ENCODE results near the gene GNAQ. TPM values are rescaled to one million over a fixed set of nuclear protein-coding genes. Genes with fewer than 3 reads are reported as not detected.

The GNAQ gene
- polyA plus RNA-seq, 2 of the 4 experiments (the other 2 are of a cell fraction) = 17.9 to 60.0 TPM

DNA sequence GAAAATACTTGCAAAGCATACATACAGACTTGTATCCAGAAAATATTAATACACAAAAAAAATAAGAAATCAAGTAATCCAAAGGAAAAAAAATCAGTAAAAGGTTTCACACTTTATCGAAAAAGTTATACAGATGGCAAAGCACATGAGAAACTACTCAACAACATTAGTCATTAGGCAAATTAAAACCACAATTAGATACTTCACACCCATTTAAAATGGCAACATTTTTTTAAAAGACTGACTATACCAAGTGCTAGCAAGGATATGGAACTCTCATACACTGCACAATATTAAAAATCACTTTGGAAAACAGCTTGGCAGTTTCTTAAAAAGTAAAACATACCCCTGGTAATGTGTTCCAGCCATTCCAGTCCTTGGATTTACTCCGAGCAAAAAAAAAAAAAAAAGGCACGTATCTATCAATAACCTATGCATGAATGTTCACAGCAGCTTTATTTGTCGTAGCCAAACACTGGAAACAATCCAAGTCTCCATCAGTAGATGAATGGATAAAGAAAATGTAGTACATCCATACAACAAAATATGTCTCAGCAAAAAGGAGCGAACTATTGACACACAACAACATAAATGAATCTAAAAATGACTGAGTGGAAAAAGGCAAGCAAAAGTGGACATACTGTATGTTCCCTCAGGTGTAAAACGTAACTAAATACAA lies 66.0 kb downstream of the GNAQ start:
- DNase-seq (ENCODE audit: low read depth in 1 of 2, low spot score in 1 of 2) (no peak), ATAC-seq (no peak), FAIRE-seq (no peak)
- H3K4me1 ChIP-seq = peaks cover 18% of the 10 kb centered on the region
- H3K4me2 ChIP-seq = no peak overlapping the region
- 81% methylated on average over 6 of the region's 6 CpGs for WGBS (ENCODE audit: missing lambda C conversion rate)
- TF ChIP-seq CBX2 (IDR thresholded peaks at IDR 0.05; ENCODE audit: borderline replicate concordance, low read depth) = no peak
- TF ChIP-seq HOXB13 (CRISPR knock-in tag; IDR thresholded peaks at IDR 0.05; ENCODE audit: low read depth) = no peak
- no peak for TF ChIP-seq HOXA7 (CRISPR knock-in tag; IDR thresholded peaks at IDR 0.05)
- no peak for TF ChIP-seq RNF2 (IDR thresholded peaks at IDR 0.05; ENCODE audit: borderline replicate concordance, low read depth)
- no peak for TF ChIP-seq TP53 (CRISPR knock-in tag; IDR thresholded peaks at IDR 0.05)
- TF ChIP-seq, protein P1, sequence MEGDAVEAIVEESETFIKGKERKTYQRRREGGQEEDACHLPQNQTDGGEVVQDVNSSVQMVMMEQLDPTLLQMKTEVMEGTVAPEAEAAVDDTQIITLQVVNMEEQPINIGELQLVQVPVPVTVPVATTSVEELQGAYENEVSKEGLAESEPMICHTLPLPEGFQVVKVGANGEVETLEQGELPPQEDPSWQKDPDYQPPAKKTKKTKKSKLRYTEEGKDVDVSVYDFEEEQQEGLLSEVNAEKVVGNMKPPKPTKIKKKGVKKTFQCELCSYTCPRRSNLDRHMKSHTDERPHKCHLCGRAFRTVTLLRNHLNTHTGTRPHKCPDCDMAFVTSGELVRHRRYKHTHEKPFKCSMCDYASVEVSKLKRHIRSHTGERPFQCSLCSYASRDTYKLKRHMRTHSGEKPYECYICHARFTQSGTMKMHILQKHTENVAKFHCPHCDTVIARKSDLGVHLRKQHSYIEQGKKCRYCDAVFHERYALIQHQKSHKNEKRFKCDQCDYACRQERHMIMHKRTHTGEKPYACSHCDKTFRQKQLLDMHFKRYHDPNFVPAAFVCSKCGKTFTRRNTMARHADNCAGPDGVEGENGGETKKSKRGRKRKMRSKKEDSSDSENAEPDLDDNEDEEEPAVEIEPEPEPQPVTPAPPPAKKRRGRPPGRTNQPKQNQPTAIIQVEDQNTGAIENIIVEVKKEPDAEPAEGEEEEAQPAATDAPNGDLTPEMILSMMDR (IDR thresholded peaks at IDR 0.05) = no peak
- no peak for TF ChIP-seq POLR2A (IDR thresholded peaks at IDR 0.05; ENCODE audit: low read length)
- no peak for TF ChIP-seq KDM5A (IDR thresholded peaks at IDR 0.05)
- TF ChIP-seq NFE2L2 (conservative IDR thresholded peaks at IDR 0.05; ENCODE audit: low read length) = no peak
- no peak for TF ChIP-seq RFX5 (IDR thresholded peaks at IDR 0.05)
- no peak for TF ChIP-seq KDM1A (IDR thresholded peaks at IDR 0.05; ENCODE audit: low read depth)
- no peak for TF ChIP-seq ESRRA (IDR thresholded peaks at IDR 0.05; ENCODE audit: borderline replicate concordance, low read length)
- no peak for TF ChIP-seq ZFP36 (IDR thresholded peaks at IDR 0.05; ENCODE audit: borderline replicate concordance, partially characterized antibody)
- no peak for TF ChIP-seq RAD21 (conservative IDR thresholded peaks at IDR 0.05 in 1 of 2, IDR thresholded peaks at IDR 0.05 in 1 of 2)
- no peak for TF ChIP-seq FOSB (CRISPR knock-in tag; IDR thresholded peaks at IDR 0.05)
- no peak for TF ChIP-seq CHD4 (IDR thresholded peaks at IDR 0.05; ENCODE audit: borderline replicate concordance)
- no peak for TF ChIP-seq EP300 (IDR thresholded peaks at IDR 0.05)
- TF ChIP-seq HOXB5 (CRISPR knock-in tag; IDR thresholded peaks at IDR 0.05) = no peak
- no peak for TF ChIP-seq BHLHE40 (IDR thresholded peaks at IDR 0.05; ENCODE audit: low read depth, low read length)
- no peak overlapping the region for H3K27ac ChIP-seq
- ChIA-PET POLR2A (no interaction called here), CTCF (interaction anchor here (1.4 kb wide), 1 partner anchor 12 kb away, joined by 3 read pairs; no protein-coding TSS in a partner anchor)
- no peak overlapping the region for H3K4me3 ChIP-seq
- H3K9me3 ChIP-seq = no peaks in the 10 kb centered on the region

DNA sequence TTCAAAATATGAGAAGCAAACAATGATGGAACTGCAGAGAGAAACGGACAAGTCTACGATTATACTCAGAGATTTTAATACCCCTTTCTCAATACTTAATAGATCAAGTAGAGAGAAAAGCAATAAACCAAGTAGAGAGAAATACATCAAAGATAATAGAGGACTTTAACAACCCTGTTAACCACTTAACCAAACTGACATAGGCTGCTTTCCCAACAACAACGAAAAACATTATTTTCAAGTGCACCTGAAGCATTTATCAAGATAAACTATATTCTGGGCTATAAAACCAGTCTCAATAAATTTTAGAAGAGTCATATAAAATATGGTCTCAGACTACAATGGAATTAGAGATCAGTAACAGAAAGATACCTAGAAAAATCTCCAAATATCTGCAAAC lies 67.4 kb downstream of the GNAQ start:
- 31% methylated on average over 3 of the region's 3 CpGs for WGBS (ENCODE audit: missing lambda C conversion rate)
- Histone ChIP-seq H3K9me3 (no peaks in the 10 kb centered on the region), H3K4me2 (no peak overlapping the region), H3K27ac (no peak overlapping the region), H3K4me1 (peaks cover 26% of the 10 kb centered on the region), H3K4me3 (no peak overlapping the region)
- no peak for DNase-seq (ENCODE audit: low read depth in 1 of 2, low spot score in 1 of 2)
- no peak for ATAC-seq
- POLR2A ChIA-PET = no interaction called here
- TF ChIP-seq NPAS2 (CRISPR knock-in tag; IDR thresholded peaks at IDR 0.05; ENCODE audit: borderline replicate concordance) (no peak), NR3C1 (IDR thresholded peaks at IDR 0.05) (no peak), KDM5A (IDR thresholded peaks at IDR 0.05) (no peak), RAD21 (conservative IDR thresholded peaks at IDR 0.05 in 1 of 2, IDR thresholded peaks at IDR 0.05 in 1 of 2) (no peak), HDAC2 (IDR thresholded peaks at IDR 0.05) (no peak), JUNB (IDR thresholded peaks at IDR 0.05) (no peak), MAZ (IDR thresholded peaks at IDR 0.05; ENCODE audit: borderline replicate concordance, low read depth, low read length) (no peak), ESRRA (IDR thresholded peaks at IDR 0.05; ENCODE audit: borderline replicate concordance, low read length) (no peak), ZC3H11A (IDR thresholded peaks at IDR 0.05) (no peak), ZNF302 (CRISPR knock-in tag; IDR thresholded peaks at IDR 0.05) (no peak), HOXB5 (CRISPR knock-in tag; IDR thresholded peaks at IDR 0.05) (no peak), SREBF2 (IDR thresholded peaks at IDR 0.05) (no peak)
- TF ChIP-seq, protein P2, sequence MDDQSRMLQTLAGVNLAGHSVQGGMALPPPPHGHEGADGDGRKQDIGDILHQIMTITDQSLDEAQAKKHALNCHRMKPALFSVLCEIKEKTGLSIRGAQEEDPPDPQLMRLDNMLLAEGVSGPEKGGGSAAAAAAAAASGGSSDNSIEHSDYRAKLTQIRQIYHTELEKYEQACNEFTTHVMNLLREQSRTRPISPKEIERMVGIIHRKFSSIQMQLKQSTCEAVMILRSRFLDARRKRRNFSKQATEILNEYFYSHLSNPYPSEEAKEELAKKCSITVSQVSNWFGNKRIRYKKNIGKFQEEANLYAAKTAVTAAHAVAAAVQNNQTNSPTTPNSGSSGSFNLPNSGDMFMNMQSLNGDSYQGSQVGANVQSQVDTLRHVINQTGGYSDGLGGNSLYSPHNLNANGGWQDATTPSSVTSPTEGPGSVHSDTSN (IDR thresholded peaks at IDR 0.05) = no peak
- TF ChIP-seq, protein P3, sequence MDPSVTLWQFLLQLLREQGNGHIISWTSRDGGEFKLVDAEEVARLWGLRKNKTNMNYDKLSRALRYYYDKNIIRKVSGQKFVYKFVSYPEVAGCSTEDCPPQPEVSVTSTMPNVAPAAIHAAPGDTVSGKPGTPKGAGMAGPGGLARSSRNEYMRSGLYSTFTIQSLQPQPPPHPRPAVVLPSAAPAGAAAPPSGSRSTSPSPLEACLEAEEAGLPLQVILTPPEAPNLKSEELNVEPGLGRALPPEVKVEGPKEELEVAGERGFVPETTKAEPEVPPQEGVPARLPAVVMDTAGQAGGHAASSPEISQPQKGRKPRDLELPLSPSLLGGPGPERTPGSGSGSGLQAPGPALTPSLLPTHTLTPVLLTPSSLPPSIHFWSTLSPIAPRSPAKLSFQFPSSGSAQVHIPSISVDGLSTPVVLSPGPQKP (IDR thresholded peaks at IDR 0.05; ENCODE audit: low read depth, low read length) = no peak
- CTCF ChIA-PET = no interaction called here
- FAIRE-seq = no peak
